HEK293 (cell line): Measurements from ENCODE around the gene PNPLA2.

ENCODE experiments used
- CTCF ChIA-PET: fragments of 350-600 bp; formaldehyde crosslinking; extraction: SDS; loops from one replicate; lab custom pipeline; 2021; ENCODE audit warnings: antibody characterized with exemption; lab: Yijun Ruan, JAX
- POLR2A ChIA-PET: fragments of 300-600 bp; formaldehyde crosslinking; extraction: SDS; loops from one replicate; lab custom pipeline; 2020; ENCODE audit warnings: antibody characterized with exemption, inconsistent platforms; lab: Yijun Ruan, JAX
- H3K27ac ChIP-seq: fragments of 200-500 bp; sonication (Bioruptor generic); 2 replicates; pipeline ENCODE4 v1.5.1; 2014; ENCODE audit warnings: low read depth, low read length, control low read depth, inconsistent platforms; ENCODE audit errors: extremely low read depth
- H3K36me3 ChIP-seq, 2 experiments: fragments of 200-500 bp in 1 of 2; sonication (Bioruptor generic) in 1 of 2; 1 replicate in 1 of 2; 2 replicates in 1 of 2; pipeline ENCODE4 v1.5.1; 2014 to 2017; ENCODE audit warnings: inconsistent platforms in 2 of 2, low read length in 2 of 2; ENCODE audit not compliant: control insufficient read depth in 2 of 2, insufficient read depth in 1 of 2
- H3K4me1 ChIP-seq: fragments of 200-500 bp; sonication (Bioruptor generic); 2 replicates; pipeline ENCODE4 v1.5.1; 2014; ENCODE audit warnings: mild to moderate bottlenecking, low read length, inconsistent platforms; ENCODE audit not compliant: control insufficient read depth, insufficient read depth
- H3K4me3 ChIP-seq: 2 replicates; pipeline ENCODE4 v1.5.1; 2011; ENCODE audit warnings: low read depth, mild to moderate bottlenecking, control low read depth, low read length, moderate library complexity
- H3K9me3 ChIP-seq: fragments of 200-500 bp; sonication (Bioruptor generic); 2 replicates; pipeline ENCODE4 v1.5.1; 2014; ENCODE audit warnings: low read depth, low read length, inconsistent platforms; ENCODE audit not compliant: control insufficient read depth, insufficient read depth
- GLI2 ChIP-seq: fragments of 450-650 bp; formaldehyde crosslinking; IDR thresholded peaks from 2 replicates; pipeline ENCODE4; 2017; ENCODE audit warnings: missing biosample characterization, missing genetic modification characterization, low read depth, borderline replicate concordance
- GLI4 ChIP-seq: fragments of 450-650 bp; formaldehyde crosslinking; IDR thresholded peaks from 2 replicates; pipeline ENCODE4 v1.5.1; 2016; ENCODE audit warnings: missing biosample characterization, missing genetic modification characterization
- IKZF3 ChIP-seq: fragments of 450-650 bp; IDR thresholded peaks from 2 replicates; pipeline ENCODE4 v1.5.0; 2018; ENCODE audit warnings: missing biosample characterization, mild to moderate bottlenecking, missing genetic modification characterization, moderate library complexity
- ZBTB17 ChIP-seq: fragments of 450-650 bp; formaldehyde crosslinking; IDR thresholded peaks from 2 replicates; pipeline ENCODE4 v1.5.1; 2016; ENCODE audit warnings: missing biosample characterization, missing genetic modification characterization
- ZBTB20 ChIP-seq: fragments of 450-650 bp; formaldehyde crosslinking; IDR thresholded peaks from 2 replicates; pipeline ENCODE4 v1.5.1; 2016; ENCODE audit warnings: missing biosample characterization, missing genetic modification characterization
- ZFHX2 ChIP-seq: fragments of 450-650 bp; formaldehyde crosslinking; conservative IDR thresholded peaks from 2 replicates; pipeline ENCODE4 v1.5.1; 2016; ENCODE audit warnings: missing biosample characterization, missing genetic modification characterization
- ZNF16 ChIP-seq: fragments of 450-650 bp; formaldehyde crosslinking; IDR thresholded peaks from 2 replicates; pipeline ENCODE4 v1.5.1; 2016; ENCODE audit warnings: low read depth, missing biosample characterization, missing genetic modification characterization
- ZNF211 ChIP-seq: fragments of 450-650 bp; formaldehyde crosslinking; IDR thresholded peaks from 2 replicates; pipeline ENCODE4 v1.5.1; 2016; ENCODE audit warnings: low read depth, missing biosample characterization, missing genetic modification characterization
- ZNF274 ChIP-seq, 2 experiments: fragments of 200-500 bp in 1 of 2; fragments of 450-650 bp in 1 of 2; sonication (Bioruptor generic) in 1 of 2; formaldehyde crosslinking in 1 of 2; IDR thresholded peaks; 2 replicates each; pipeline versions ENCODE4 v1.5.1 to v1.6.1; 2014 to 2016; ENCODE audit warnings: borderline replicate concordance in 1 of 2, inconsistent platforms in 1 of 2, low read length in 1 of 2, missing biosample characterization in 1 of 2, missing genetic modification characterization in 1 of 2
- ZNF302 ChIP-seq: fragments of 450-650 bp; formaldehyde crosslinking; IDR thresholded peaks from 2 replicates; pipeline ENCODE4 v1.5.1; 2016; ENCODE audit warnings: missing biosample characterization, missing genetic modification characterization, low read depth
- TF ChIP-seq, protein P1 (sequence below): fragments of 450-650 bp; formaldehyde crosslinking; IDR thresholded peaks from 2 replicates; pipeline ENCODE4 v1.5.1; 2016; ENCODE audit warnings: missing biosample characterization, missing genetic modification characterization
- TF ChIP-seq, protein P2 (sequence below): fragments of 450-650 bp; formaldehyde crosslinking; IDR thresholded peaks from 2 replicates; pipeline ENCODE4 v1.5.1; 2017; ENCODE audit warnings: missing biosample characterization, missing genetic modification characterization
- TF ChIP-seq, protein P3 (sequence below): fragments of 450-650 bp; formaldehyde crosslinking; IDR thresholded peaks from 2 replicates; pipeline ENCODE4 v1.5.1; 2016; ENCODE audit warnings: missing biosample characterization, missing genetic modification characterization, low read depth
- TF ChIP-seq, protein P4 (sequence below): fragments of 450-650 bp; formaldehyde crosslinking; IDR thresholded peaks from 2 replicates; pipeline ENCODE4 v1.5.1; 2016; ENCODE audit warnings: missing biosample characterization, missing genetic modification characterization

The PNPLA2 gene

DNA sequence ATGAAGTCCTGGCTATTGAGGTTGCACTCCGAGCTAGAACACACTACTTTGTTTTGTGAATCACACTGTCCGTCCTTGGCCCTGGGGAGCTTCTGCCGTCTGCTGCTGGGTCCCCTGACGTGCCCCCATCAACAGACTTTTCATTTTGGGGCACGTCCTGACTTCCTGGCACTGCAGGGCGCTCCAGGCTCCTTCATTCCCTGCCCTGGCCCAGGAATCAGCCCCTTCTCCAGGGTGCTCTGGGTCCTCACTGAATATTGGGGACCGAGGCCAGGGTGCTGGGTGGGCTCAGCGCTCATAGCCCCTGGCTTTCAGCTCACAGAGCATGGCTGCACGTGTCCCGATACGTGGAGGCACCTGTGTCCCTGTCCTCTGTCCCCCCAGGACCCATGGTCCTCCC lies 46.2 kb downstream of the PNPLA2 start:
- no peaks in the 10 kb centered on the region for H3K4me1 ChIP-seq
- peaks cover 0 to 28% of the 10 kb centered on the region in 2 experiments; a peak in 1 of 3 replicates for H3K36me3 ChIP-seq
- TF ChIP-seq ZNF274 (IDR thresholded peaks at IDR 0.05; ENCODE audit: low read length) (no peak), ZNF274 (tag by site-specific recombination; IDR thresholded peaks at IDR 0.05; ENCODE audit: borderline replicate concordance) (no peak), ZBTB20 (tag by site-specific recombination) (peak; percentile 84), ZBTB17 (no peak)
- POLR2A ChIA-PET, result interaction anchor here (0.6 to 0.9 kb wide), 2 partner anchors 45 to 625 kb away, joined by 3 to 5 read pairs; no protein-coding TSS in a partner anchor
- H3K4me3 ChIP-seq, result no peak overlapping the region
- H3K9me3 ChIP-seq, result no peaks in the 10 kb centered on the region
- H3K27ac ChIP-seq, result no peak overlapping the region
- CTCF ChIA-PET, result interaction anchor here (0.5 kb wide), 1 partner anchor 9 kb away, joined by 3 read pairs; no protein-coding TSS in a partner anchor

DNA sequence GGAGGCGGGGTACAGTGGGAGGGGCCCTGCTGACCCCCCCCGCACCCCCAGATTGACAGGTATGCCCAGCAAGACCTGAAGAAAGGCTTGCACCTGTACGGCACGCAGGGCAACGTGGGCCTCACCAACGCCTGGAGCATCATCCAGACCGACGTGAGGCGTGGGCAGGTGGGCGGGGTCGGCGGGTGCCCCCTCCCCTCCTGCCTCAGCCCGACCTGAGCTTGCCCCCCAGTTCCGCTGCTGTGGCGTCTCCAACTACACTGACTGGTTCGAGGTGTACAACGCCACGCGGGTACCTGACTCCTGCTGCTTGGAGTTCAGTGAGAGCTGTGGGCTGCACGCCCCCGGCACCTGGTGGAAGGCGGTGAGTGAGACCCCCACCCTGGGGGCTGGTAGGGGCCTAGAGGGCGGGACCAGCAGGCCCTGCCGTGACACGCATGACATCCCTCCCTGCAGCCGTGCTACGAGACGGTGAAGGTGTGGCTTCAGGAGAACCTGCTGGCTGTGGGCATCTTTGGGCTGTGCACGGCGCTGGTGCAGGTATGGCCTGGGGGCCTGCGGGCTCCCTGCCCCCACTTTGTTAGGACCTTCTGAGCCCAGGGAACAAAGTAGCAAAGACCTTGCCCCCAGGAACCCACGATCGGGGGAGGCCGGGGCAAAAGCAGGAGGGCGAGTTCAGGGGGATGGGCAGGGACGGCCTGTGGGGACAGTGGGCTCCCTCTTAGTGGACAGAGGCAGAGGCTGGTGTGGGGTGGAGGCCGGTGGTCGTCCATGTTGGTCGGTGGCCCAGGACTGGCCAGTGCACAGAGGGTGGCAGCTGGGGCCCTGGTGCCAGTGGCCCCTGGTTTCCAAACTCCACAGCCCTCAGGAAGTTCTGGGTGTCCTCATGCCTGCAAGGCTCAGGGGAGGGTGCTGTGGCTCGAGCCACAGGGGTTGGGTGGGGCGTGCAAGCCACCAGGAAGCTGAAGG lies 47.0 kb downstream of the PNPLA2 start:
- no peak overlapping the region for H3K27ac ChIP-seq
- H3K9me3 ChIP-seq, result no peaks in the 10 kb centered on the region
- no peak for TF ChIP-seq ZNF16
- TF ChIP-seq, protein P1, sequence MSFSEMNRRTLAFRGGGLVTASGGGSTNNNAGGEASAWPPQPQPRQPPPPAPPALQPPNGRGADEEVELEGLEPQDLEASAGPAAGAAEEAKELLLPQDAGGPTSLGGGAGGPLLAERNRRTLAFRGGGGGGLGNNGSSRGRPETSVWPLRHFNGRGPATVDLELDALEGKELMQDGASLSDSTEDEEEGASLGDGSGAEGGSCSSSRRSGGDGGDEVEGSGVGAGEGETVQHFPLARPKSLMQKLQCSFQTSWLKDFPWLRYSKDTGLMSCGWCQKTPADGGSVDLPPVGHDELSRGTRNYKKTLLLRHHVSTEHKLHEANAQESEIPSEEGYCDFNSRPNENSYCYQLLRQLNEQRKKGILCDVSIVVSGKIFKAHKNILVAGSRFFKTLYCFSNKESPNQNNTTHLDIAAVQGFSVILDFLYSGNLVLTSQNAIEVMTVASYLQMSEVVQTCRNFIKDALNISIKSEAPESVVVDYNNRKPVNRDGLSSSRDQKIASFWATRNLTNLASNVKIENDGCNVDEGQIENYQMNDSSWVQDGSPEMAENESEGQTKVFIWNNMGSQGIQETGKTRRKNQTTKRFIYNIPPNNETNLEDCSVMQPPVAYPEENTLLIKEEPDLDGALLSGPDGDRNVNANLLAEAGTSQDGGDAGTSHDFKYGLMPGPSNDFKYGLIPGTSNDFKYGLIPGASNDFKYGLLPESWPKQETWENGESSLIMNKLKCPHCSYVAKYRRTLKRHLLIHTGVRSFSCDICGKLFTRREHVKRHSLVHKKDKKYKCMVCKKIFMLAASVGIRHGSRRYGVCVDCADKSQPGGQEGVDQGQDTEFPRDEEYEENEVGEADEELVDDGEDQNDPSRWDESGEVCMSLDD (tag by site-specific recombination), result 0 out of 2 replicates have a peak, but pooled peaks have one; percentile 47
- TF ChIP-seq ZNF211 (tag by site-specific recombination), result no peak
- TF ChIP-seq, protein P2, sequence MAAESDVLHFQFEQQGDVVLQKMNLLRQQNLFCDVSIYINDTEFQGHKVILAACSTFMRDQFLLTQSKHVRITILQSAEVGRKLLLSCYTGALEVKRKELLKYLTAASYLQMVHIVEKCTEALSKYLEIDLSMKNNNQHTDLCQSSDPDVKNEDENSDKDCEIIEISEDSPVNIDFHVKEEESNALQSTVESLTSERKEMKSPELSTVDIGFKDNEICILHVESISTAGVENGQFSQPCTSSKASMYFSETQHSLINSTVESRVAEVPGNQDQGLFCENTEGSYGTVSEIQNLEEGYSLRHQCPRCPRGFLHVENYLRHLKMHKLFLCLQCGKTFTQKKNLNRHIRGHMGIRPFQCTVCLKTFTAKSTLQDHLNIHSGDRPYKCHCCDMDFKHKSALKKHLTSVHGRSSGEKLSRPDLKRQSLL (tag by site-specific recombination), result no peak
- TF ChIP-seq ZNF302 (tag by site-specific recombination), result no peak
- TF ChIP-seq ZFHX2 (tag by site-specific recombination), result 0 out of 2 replicates have a peak, but pooled peaks have one; percentile 30
- TF ChIP-seq, protein P3, sequence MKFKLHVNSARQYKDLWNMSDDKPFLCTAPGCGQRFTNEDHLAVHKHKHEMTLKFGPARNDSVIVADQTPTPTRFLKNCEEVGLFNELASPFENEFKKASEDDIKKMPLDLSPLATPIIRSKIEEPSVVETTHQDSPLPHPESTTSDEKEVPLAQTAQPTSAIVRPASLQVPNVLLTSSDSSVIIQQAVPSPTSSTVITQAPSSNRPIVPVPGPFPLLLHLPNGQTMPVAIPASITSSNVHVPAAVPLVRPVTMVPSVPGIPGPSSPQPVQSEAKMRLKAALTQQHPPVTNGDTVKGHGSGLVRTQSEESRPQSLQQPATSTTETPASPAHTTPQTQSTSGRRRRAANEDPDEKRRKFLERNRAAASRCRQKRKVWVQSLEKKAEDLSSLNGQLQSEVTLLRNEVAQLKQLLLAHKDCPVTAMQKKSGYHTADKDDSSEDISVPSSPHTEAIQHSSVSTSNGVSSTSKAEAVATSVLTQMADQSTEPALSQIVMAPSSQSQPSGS (tag by site-specific recombination), result no peak
- no peak overlapping the region for H3K4me3 ChIP-seq
- H3K4me1 ChIP-seq, result no peaks in the 10 kb centered on the region
- peaks cover 0 to 31% of the 10 kb centered on the region in 2 experiments; a peak in 1 of 3 replicates for H3K36me3 ChIP-seq
- CTCF ChIA-PET, result interaction anchor here (0.6 kb wide), 1 partner anchor 312 kb away, joined by 3 read pairs; no protein-coding TSS in a partner anchor
- POLR2A ChIA-PET, result interaction anchor here (0.6 to 0.7 kb wide), 3 partner anchors 44 to 70 kb away, joined by 3 read pairs; no protein-coding TSS in a partner anchor

DNA sequence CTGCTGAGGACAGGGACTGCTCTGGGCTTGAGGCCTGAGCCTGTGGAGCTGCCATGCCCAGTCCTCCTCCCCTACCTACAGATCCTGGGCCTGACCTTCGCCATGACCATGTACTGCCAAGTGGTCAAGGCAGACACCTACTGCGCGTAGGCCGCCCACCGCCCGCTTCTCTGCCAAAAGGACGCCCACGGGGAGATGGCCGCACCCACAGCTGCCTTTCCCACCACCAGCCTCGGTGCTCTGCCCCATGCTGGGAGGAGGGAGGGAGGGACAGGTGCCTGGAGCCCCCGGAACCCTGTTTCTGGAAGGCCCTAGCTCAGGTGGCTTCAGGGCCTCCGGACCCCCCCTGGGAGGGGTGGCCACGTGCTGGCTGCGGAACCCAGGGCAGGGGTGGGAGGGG lies 47.8 kb downstream of the PNPLA2 start:
- no peak overlapping the region for H3K4me3 ChIP-seq
- no peak for TF ChIP-seq GLI4
- no peak for TF ChIP-seq IKZF3 (tag by site-specific recombination)
- TF ChIP-seq, protein P4, sequence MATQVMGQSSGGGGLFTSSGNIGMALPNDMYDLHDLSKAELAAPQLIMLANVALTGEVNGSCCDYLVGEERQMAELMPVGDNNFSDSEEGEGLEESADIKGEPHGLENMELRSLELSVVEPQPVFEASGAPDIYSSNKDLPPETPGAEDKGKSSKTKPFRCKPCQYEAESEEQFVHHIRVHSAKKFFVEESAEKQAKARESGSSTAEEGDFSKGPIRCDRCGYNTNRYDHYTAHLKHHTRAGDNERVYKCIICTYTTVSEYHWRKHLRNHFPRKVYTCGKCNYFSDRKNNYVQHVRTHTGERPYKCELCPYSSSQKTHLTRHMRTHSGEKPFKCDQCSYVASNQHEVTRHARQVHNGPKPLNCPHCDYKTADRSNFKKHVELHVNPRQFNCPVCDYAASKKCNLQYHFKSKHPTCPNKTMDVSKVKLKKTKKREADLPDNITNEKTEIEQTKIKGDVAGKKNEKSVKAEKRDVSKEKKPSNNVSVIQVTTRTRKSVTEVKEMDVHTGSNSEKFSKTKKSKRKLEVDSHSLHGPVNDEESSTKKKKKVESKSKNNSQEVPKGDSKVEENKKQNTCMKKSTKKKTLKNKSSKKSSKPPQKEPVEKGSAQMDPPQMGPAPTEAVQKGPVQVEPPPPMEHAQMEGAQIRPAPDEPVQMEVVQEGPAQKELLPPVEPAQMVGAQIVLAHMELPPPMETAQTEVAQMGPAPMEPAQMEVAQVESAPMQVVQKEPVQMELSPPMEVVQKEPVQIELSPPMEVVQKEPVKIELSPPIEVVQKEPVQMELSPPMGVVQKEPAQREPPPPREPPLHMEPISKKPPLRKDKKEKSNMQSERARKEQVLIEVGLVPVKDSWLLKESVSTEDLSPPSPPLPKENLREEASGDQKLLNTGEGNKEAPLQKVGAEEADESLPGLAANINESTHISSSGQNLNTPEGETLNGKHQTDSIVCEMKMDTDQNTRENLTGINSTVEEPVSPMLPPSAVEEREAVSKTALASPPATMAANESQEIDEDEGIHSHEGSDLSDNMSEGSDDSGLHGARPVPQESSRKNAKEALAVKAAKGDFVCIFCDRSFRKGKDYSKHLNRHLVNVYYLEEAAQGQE (tag by site-specific recombination), result no peak
- no peak for TF ChIP-seq GLI2
- TF ChIP-seq ZFHX2 (tag by site-specific recombination), result peak; percentile 51; the same call in 1 of the 2 replicates
- CTCF ChIA-PET, result no interaction called here
- no peaks in the 10 kb centered on the region for H3K4me1 ChIP-seq
- no peak overlapping the region for H3K27ac ChIP-seq
- peaks cover 0 to 33% of the 10 kb centered on the region in 2 experiments; a peak in 1 of 3 replicates for H3K36me3 ChIP-seq
- POLR2A ChIA-PET, result no interaction called here
- H3K9me3 ChIP-seq, result no peaks in the 10 kb centered on the region
